D341Med (cell line): ENCODE data around the gene TLL1.

Experiments used
- DNase-seq: peaks from one replicate; pipeline ENCODE4 v3.0.0; 2012; ENCODE audit warnings: low spot score

Gene TLL1

GRCh38 chr4:165872461-165873297 is at the start of gene TLL1:
TLL1 (plus strand) TSS chr4:165873237; CDS start chr4:165873905, 668 bp downstream.
- no peak for DNase-seq

GRCh38 chr4:165826166-165826565 is 46.9 kb upstream of the TLL1 start:
- no peak for DNase-seq

GRCh38 chr4:165827018-165827417 is 46.0 kb upstream of the TLL1 start:
- DNase-seq: no peak

GRCh38 chr4:165828928-165829327 is 44.1 kb upstream of the TLL1 start:
- DNase-seq: no peak

GRCh38 chr4:165834116-165834515 is 38.9 kb upstream of the TLL1 start:
- DNase-seq: no peak

- DNase-seq: no peak
These were observed 34.5 kb upstream of the TLL1 start for GRCh38 chr4:165838575-165838974.

- DNase-seq: no peak
These were observed 33.3 kb upstream of the TLL1 start for GRCh38 chr4:165839615-165840333.

GRCh38 chr4:165842684-165843083 is 30.4 kb upstream of the TLL1 start:
- DNase-seq: no peak

- DNase-seq: no peak
These were observed 28.9 kb upstream of the TLL1 start for GRCh38 chr4:165844161-165844560.

GRCh38 chr4:165851256-165851655 is 21.8 kb upstream of the TLL1 start:
- no peak for DNase-seq

- DNase-seq: no peak
These were observed 17.8 kb upstream of the TLL1 start for GRCh38 chr4:165855191-165855590.

GRCh38 chr4:165861363-165861762 is 11.7 kb upstream of the TLL1 start:
- DNase-seq: no peak

- DNase-seq: no peak
These were observed 8.8 kb upstream of the TLL1 start for GRCh38 chr4:165864271-165864670.

GRCh38 chr4:165866019-165866650 is 6.9 kb upstream of the TLL1 start:
- DNase-seq: no peak

GRCh38 chr4:165867961-165868360 is 5.1 kb upstream of the TLL1 start:
- no peak for DNase-seq

GRCh38 chr4:165873298-165874071 is 448 bp downstream of the TLL1 start:
- DNase-seq: peak; percentile 78

GRCh38 chr4:165874072-165874790 is 1.2 kb downstream of the TLL1 start:
- no peak for DNase-seq

GRCh38 chr4:165874791-165875371 is 1.8 kb downstream of the TLL1 start:
- peak; percentile 18 for DNase-seq

GRCh38 chr4:165875446-165875845 is 2.4 kb downstream of the TLL1 start:
- no peak for DNase-seq

GRCh38 chr4:165877286-165877685 is 4.2 kb downstream of the TLL1 start:
- no peak for DNase-seq

- DNase-seq: peak; percentile 81
These were observed 6.6 kb downstream of the TLL1 start for GRCh38 chr4:165879641-165880040.
